SK-N-SH treated with all-trans-retinoic acid at 6 μM for 48 hours (cell line): Measurements from ENCODE around the gene SELENOI.

ENCODE experiments used
- ATAC-seq: fragments of 200-7000 bp; cut with Tn5 transposase; 3 replicates; pipeline ENCODE4 v1.9.1; 2020; ENCODE audit warnings: mild to moderate bottlenecking, moderate library complexity
- BACH2 ChIP-seq: fragments of 250-450 bp; sonication (Bioruptor Pico); IDR thresholded peaks from 2 replicates; pipeline ENCODE4 v1.9.0; 2021; ENCODE audit warnings: mild to moderate bottlenecking, borderline replicate concordance
- CREB5 ChIP-seq: fragments of 250-450 bp; sonication (Bioruptor Pico); IDR thresholded peaks from 2 replicates; pipeline ENCODE4 v1.5.1; 2020; ENCODE audit warnings: low read depth, mild to moderate bottlenecking, moderate library complexity
- CSDC2 ChIP-seq: fragments of 250-450 bp; sonication (Bioruptor Pico); IDR thresholded peaks from 2 replicates; pipeline ENCODE4 v1.5.0; 2020; ENCODE audit warnings: mild to moderate bottlenecking, moderate library complexity
- CSRNP3 ChIP-seq: fragments of 250-450 bp; sonication (Bioruptor Pico); IDR thresholded peaks from 2 replicates; pipeline ENCODE4 v1.5.1; 2021; ENCODE audit warnings: mild to moderate bottlenecking, moderate library complexity
- ESRRG ChIP-seq: fragments of 250-450 bp; sonication (Bioruptor Pico); IDR thresholded peaks from 2 replicates; pipeline ENCODE4 v1.6.1; 2021; ENCODE audit warnings: mild to moderate bottlenecking
- GLIS3 ChIP-seq: fragments of 250-450 bp; sonication (Bioruptor Pico); IDR thresholded peaks from 2 replicates; pipeline ENCODE4 v1.5.0; 2020; ENCODE audit warnings: mild to moderate bottlenecking, moderate library complexity
- ISL1 ChIP-seq: fragments of 250-450 bp; sonication (Bioruptor Pico); IDR thresholded peaks from 2 replicates; pipeline ENCODE4 v2.1.2; 2022; ENCODE audit warnings: mild to moderate bottlenecking, moderate library complexity
- PPARA ChIP-seq: fragments of 250-450 bp; sonication (Bioruptor Pico); IDR thresholded peaks from 2 replicates; pipeline ENCODE4 v1.5.0; 2020; ENCODE audit warnings: mild to moderate bottlenecking, borderline replicate concordance
- RARB ChIP-seq: fragments of 250-450 bp; sonication (Bioruptor Pico); IDR thresholded peaks from 2 replicates; pipeline ENCODE4 v1.8.0; 2021; ENCODE audit warnings: mild to moderate bottlenecking, moderate library complexity
- SNAI2 ChIP-seq: fragments of 250-450 bp; sonication (Bioruptor Pico); IDR thresholded peaks from 2 replicates; pipeline ENCODE4 v1.5.0; 2020; ENCODE audit warnings: mild to moderate bottlenecking, moderate library complexity
- TCF4 ChIP-seq: fragments of 250-450 bp; sonication (Bioruptor Pico); IDR thresholded peaks from 2 replicates; pipeline ENCODE4 v1.8.0; 2021; ENCODE audit warnings: mild to moderate bottlenecking, moderate library complexity, borderline replicate concordance
- TOX ChIP-seq: fragments of 250-450 bp; sonication (Bioruptor Pico); IDR thresholded peaks from 2 replicates; pipeline ENCODE4 v1.8.0; 2021; ENCODE audit warnings: mild to moderate bottlenecking, moderate library complexity, borderline replicate concordance
- TSHZ2 ChIP-seq: fragments of 250-450 bp; sonication (Bioruptor Pico); IDR thresholded peaks from 2 replicates; pipeline ENCODE4 v1.5.0; 2020; ENCODE audit warnings: mild to moderate bottlenecking, moderate library complexity
- ZC3H10 ChIP-seq: fragments of 250-450 bp; sonication (Bioruptor Pico); IDR thresholded peaks from 2 replicates; pipeline ENCODE4 v1.5.1; 2021; ENCODE audit warnings: mild to moderate bottlenecking, moderate library complexity
- ZFP3 ChIP-seq: fragments of 250-450 bp; sonication (Bioruptor Pico); IDR thresholded peaks from 2 replicates; pipeline ENCODE4 v1.5.0; 2020; ENCODE audit warnings: mild to moderate bottlenecking, moderate library complexity
- ZFP30 ChIP-seq: fragments of 450-650 bp; formaldehyde crosslinking; IDR thresholded peaks from 2 replicates; pipeline ENCODE4 v1.5.0; 2022; ENCODE audit warnings: mild to moderate bottlenecking, moderate library complexity
- ZNF565 ChIP-seq: fragments of 450-650 bp; formaldehyde crosslinking; conservative IDR thresholded peaks from 2 replicates; pipeline ENCODE4 v1.5.0; 2020; ENCODE audit warnings: low read depth, mild to moderate bottlenecking, moderate library complexity
- ZNF70 ChIP-seq: fragments of 450-650 bp; formaldehyde crosslinking; IDR thresholded peaks from 2 replicates; pipeline ENCODE4 v1.5.0; 2020; ENCODE audit warnings: mild to moderate bottlenecking, moderate library complexity
- ZNF8 ChIP-seq: fragments of 450-650 bp; formaldehyde crosslinking; IDR thresholded peaks from 2 replicates; pipeline ENCODE4 v1.5.0; 2020; ENCODE audit warnings: mild to moderate bottlenecking, moderate library complexity

The SELENOI gene

GRCh38 chr2:26409785-26410184 lies 63.8 kb downstream of the SELENOI start:
- no peak for ATAC-seq
- TF ChIP-seq RARB (CRISPR knock-in tag) (no peak), CREB5 (CRISPR knock-in tag) (no peak), GLIS3 (no peak), BACH2 (CRISPR knock-in tag) (no peak), ZFP30 (CRISPR knock-in tag) (no peak), TSHZ2 (no peak), ZC3H10 (CRISPR knock-in tag) (no peak), ZNF70 (no peak), ZNF8 (CRISPR knock-in tag) (no peak), SNAI2 (CRISPR knock-in tag) (no peak), CSRNP3 (CRISPR knock-in tag) (no peak), ZFP3 (CRISPR knock-in tag) (no peak), CSDC2 (CRISPR knock-in tag) (no peak), ZNF565 (CRISPR knock-in tag) (no peak)

- ATAC-seq, result no peak
Observed at GRCh38 chr2:26410764-26411243, 64.9 kb downstream of the SELENOI start.

GRCh38 chr2:26411419-26411818 lies 65.5 kb downstream of the SELENOI start:
- TF ChIP-seq GLIS3, result no peak
- no peak for TF ChIP-seq ZNF565 (CRISPR knock-in tag)
- no peak for TF ChIP-seq ZNF8 (CRISPR knock-in tag)
- no peak for TF ChIP-seq ZNF70
- TF ChIP-seq CSRNP3 (CRISPR knock-in tag), result no peak
- TF ChIP-seq RARB (CRISPR knock-in tag), result no peak
- TF ChIP-seq ESRRG (CRISPR knock-in tag), result no peak
- no peak for TF ChIP-seq ZC3H10 (CRISPR knock-in tag)
- no peak for TF ChIP-seq TOX
- TF ChIP-seq ZFP30 (CRISPR knock-in tag), result no peak
- TF ChIP-seq BACH2 (CRISPR knock-in tag), result no peak
- TF ChIP-seq PPARA (CRISPR knock-in tag), result no peak
- TF ChIP-seq CREB5 (CRISPR knock-in tag), result no peak
- TF ChIP-seq TSHZ2, result no peak
- ATAC-seq, result no peak

More at GRCh38 chr2:26410764-26411243, 64.9 kb downstream of the SELENOI start:
- TF ChIP-seq ISL1 (CRISPR knock-in tag) (no peak), BACH2 (CRISPR knock-in tag) (no peak), GLIS3 (no peak), SNAI2 (CRISPR knock-in tag) (no peak), ZNF70 (no peak), TSHZ2 (no peak), ZFP30 (CRISPR knock-in tag) (no peak), ZC3H10 (CRISPR knock-in tag) (no peak), ZNF8 (CRISPR knock-in tag) (no peak), TCF4 (CRISPR knock-in tag) (no peak)
- TF ChIP-seq, all 23 proteins: peak for 0
